ENCODE measurements around the gene DGLUCY. TPM values are rescaled to one million over a fixed set of nuclear protein-coding genes. Genes with fewer than 3 reads are reported as not detected.

Gene DGLUCY
- total and polyA plus RNA-seq, 4 donors, result 29.0 to 74.3 (median 52.1) TPM

- Histone ChIP-seq H3K9me3 (ENCODE audit: control insufficient read depth in 4 of 4, insufficient read depth in 3 of 4, low read length in 3 of 4) (peaks cover 0 to 3% (median 0%) of the 10 kb centered on the region in 4 donors), H3K27ac (ENCODE audit: low read depth in 1 of 2, low read length in 1 of 2) (no peak overlapping the region), H3K4me3 (no peak overlapping the region), H3K27me3 (ENCODE audit: control insufficient read depth in 3 of 3, insufficient read depth in 3 of 3, low read length in 2 of 3) (no peaks in the 10 kb centered on the region), H3K36me3 (ENCODE audit: control insufficient read depth in 4 of 4, insufficient read depth in 4 of 4, low read length in 4 of 4) (no peaks in the 10 kb centered on the region), H3K9ac (ENCODE audit: insufficient read depth in 1 of 2, low read length in 2 of 2) (no peak overlapping the region), H3K4me1 (ENCODE audit: control insufficient read depth in 5 of 5, insufficient read depth in 5 of 5, low read length in 5 of 5) (peaks cover 0 to 20% (median 0%) of the 10 kb centered on the region in 5 donors)
- TF ChIP-seq CTCF (IDR thresholded peaks at IDR 0.05; ENCODE audit: control extremely low read depth, extremely low read depth), result no peak
- no peak for DNase-seq
- no peak for ATAC-seq (ENCODE audit: insufficient read depth, low FRiP score)
- 41 to 56% methylated on average over 7 of the region's 7 CpGs for WGBS, 2 donors
These were observed 128.0 kb downstream of the DGLUCY start for GRCh38 chr14:91241863-91242262.

GRCh38 chr14:91242635-91243034, 128.8 kb downstream of the DGLUCY start:
- peaks cover 0 to 18% (median 0%) of the 10 kb centered on the region in 5 donors for H3K4me1 ChIP-seq (ENCODE audit: control insufficient read depth in 5 of 5, insufficient read depth in 5 of 5, low read length in 5 of 5)
- H3K9ac ChIP-seq (ENCODE audit: insufficient read depth in 1 of 2, low read length in 2 of 2), result no peak overlapping the region
- no peak overlapping the region for H3K4me3 ChIP-seq
- no peaks in the 10 kb centered on the region for H3K36me3 ChIP-seq (ENCODE audit: control insufficient read depth in 4 of 4, insufficient read depth in 4 of 4, low read length in 4 of 4)
- H3K9me3 ChIP-seq (ENCODE audit: control insufficient read depth in 4 of 4, insufficient read depth in 3 of 4, low read length in 3 of 4), result peaks cover 0 to 3% (median 1%) of the 10 kb centered on the region in 4 donors
- H3K27ac ChIP-seq (ENCODE audit: low read depth in 1 of 2, low read length in 1 of 2), result peak overlapping the region in 1 of 2 donors; percentile 86
- ATAC-seq (ENCODE audit: insufficient read depth, low FRiP score) (no peak), DNase-seq (no peak)
- 82% methylated on average over 4 of the region's 4 CpGs for WGBS, 2 donors
- no peak for TF ChIP-seq CTCF (IDR thresholded peaks at IDR 0.05; ENCODE audit: control extremely low read depth, extremely low read depth)
- no peaks in the 10 kb centered on the region for H3K27me3 ChIP-seq (ENCODE audit: control insufficient read depth in 3 of 3, insufficient read depth in 3 of 3, low read length in 2 of 3)

GRCh38 chr14:91243074-91243471, 129.2 kb downstream of the DGLUCY start:
- Histone ChIP-seq H3K4me3 (no peak overlapping the region), H3K9me3 (ENCODE audit: control insufficient read depth in 4 of 4, insufficient read depth in 3 of 4, low read length in 3 of 4) (peaks cover 0 to 3% (median 1%) of the 10 kb centered on the region in 4 donors), H3K9ac (ENCODE audit: insufficient read depth in 1 of 2, low read length in 2 of 2) (no peak overlapping the region), H3K27ac (ENCODE audit: low read depth in 1 of 2, low read length in 1 of 2) (peak overlapping the region in 1 of 2 donors; percentile 86), H3K36me3 (ENCODE audit: control insufficient read depth in 4 of 4, insufficient read depth in 4 of 4, low read length in 4 of 4) (no peaks in the 10 kb centered on the region), H3K4me1 (ENCODE audit: control insufficient read depth in 5 of 5, insufficient read depth in 5 of 5, low read length in 5 of 5) (peaks cover 0 to 18% (median 0%) of the 10 kb centered on the region in 5 donors), H3K27me3 (ENCODE audit: control insufficient read depth in 3 of 3, insufficient read depth in 3 of 3, low read length in 2 of 3) (no peaks in the 10 kb centered on the region)
- ATAC-seq (ENCODE audit: insufficient read depth, low FRiP score) (no peak), DNase-seq (no peak)
- TF ChIP-seq CTCF (IDR thresholded peaks at IDR 0.05; ENCODE audit: control extremely low read depth, extremely low read depth), result no peak
- WGBS, 2 donors, result 80 to 86% methylated on average over 6 of the region's 6 CpGs

- DNase-seq, result peak; percentile 75 to 83 (median 79)
- Histone ChIP-seq H3K27ac (ENCODE audit: low read depth in 1 of 2, low read length in 1 of 2) (peak within 1 kb of the TSS in 1 of 2 donors; percentile 65), H3K27me3 (ENCODE audit: control insufficient read depth in 3 of 3, insufficient read depth in 3 of 3, low read length in 2 of 3) (no peaks in the 10 kb centered on the region), H3K9ac (ENCODE audit: insufficient read depth in 1 of 2, low read length in 2 of 2) (no peak within 1 kb of the TSS), H3K4me1 (ENCODE audit: control insufficient read depth in 5 of 5, insufficient read depth in 5 of 5, low read length in 5 of 5) (peaks cover 0 to 22% (median 0%) of the 10 kb centered on the region in 5 donors), H3K9me3 (ENCODE audit: control insufficient read depth in 4 of 4, insufficient read depth in 3 of 4, low read length in 3 of 4) (peaks cover 0 to 3% (median 1%) of the 10 kb centered on the region in 4 donors), H3K36me3 (ENCODE audit: control insufficient read depth in 4 of 4, insufficient read depth in 4 of 4, low read length in 4 of 4) (no peaks in the 10 kb centered on the region), H3K4me3 (no peak within 1 kb of the TSS)
- no peak for TF ChIP-seq CTCF (IDR thresholded peaks at IDR 0.05; ENCODE audit: control extremely low read depth, extremely low read depth)
- WGBS, 2 donors, result 36 to 39% methylated on average over 12 of the region's 12 CpGs
- no peak for ATAC-seq (ENCODE audit: insufficient read depth, low FRiP score)
These were observed 130.6 kb downstream of the DGLUCY start, which contains the start of gene GPR68 for GRCh38 chr14:91244501-91244901. TSS of gene GPR68 (minus strand) at chr14:91244704. CDS start at chr14:91235050, 9,654 bp downstream.

Data from lung (tissue), 12 donors.